ENCODE results near the gene SLF2.

The SLF2 gene

GRCh38 chr10:100901051-100901450, 11.7 kb upstream of the SLF2 start:
- DNase-seq (ENCODE audit: low read depth, low spot score): no peak

GRCh38 chr10:100902622-100903021, 10.1 kb upstream of the SLF2 start:
- DNase-seq (ENCODE audit: low read depth, low spot score): no peak

DNA sequence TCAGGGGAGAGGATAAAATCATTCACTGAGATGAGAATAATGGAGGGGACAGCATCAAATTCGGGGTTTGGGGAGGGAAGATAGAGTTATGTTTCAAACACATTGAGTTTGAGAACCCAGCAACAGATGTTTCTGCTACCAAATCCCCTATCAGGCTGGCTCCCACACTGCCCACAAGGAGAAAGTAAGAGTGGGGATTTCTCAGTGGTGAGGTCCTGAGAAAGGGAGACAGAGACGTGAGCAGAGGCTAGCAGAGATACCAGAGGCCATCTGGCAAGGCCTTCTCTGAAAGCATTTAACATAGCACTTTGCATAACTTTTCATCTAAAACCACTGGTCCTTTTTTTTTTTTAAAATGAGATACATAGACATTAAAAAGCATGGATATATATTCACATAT, 7.8 kb upstream of the SLF2 start:
- no peak for DNase-seq (ENCODE audit: low read depth, low spot score)

DNA sequence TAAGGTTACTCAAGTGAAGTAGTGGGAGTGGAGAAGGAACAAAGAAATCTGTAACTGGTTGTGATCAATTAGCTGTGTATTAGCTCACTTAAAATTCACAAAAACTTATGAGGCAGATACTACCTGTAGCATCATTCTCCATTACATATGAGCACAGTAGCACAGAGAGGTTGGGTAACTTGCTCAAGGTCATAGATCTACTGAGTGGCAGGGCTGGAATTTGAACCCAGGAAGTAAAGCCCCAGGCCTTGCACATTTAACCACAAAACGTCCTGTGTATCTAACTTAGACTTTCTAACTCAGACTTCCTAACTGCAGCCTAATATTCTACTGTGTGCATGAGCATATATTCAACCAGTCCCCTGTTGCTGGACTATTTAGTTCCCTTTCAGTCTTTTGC, 5.6 kb upstream of the SLF2 start:
- no peak for DNase-seq (ENCODE audit: low read depth, low spot score)

GRCh38 chr10:100907773-100908363, 4.9 kb upstream of the SLF2 start:
- no peak for DNase-seq (ENCODE audit: low read depth, low spot score)

GRCh38 chr10:100908378-100908777, 4.4 kb upstream of the SLF2 start:
- DNase-seq (ENCODE audit: low read depth, low spot score): no peak

GRCh38 chr10:100909501-100910263, 3.1 kb upstream of the SLF2 start:
- DNase-seq (ENCODE audit: low read depth, low spot score): peak; percentile 16

DNA sequence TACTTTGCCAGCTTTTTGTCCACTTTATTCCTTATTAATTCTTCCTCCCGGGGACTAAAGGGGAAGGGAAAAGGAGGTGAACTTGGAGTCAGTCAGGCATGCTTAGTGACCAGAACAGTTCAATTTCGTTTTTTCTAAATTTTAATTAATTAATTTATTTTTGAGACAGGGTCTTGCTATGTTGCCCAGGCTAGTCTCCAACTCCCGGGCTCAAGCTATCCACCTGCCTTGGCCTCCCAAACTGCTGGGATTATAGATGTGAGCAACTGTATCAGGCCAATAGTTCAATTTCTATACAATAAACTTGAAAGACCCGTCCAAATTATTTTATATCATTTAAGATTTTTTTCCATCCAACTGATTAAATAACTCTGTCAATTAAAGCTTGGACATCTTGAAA, 1.3 kb upstream of the SLF2 start:
- no peak for DNase-seq (ENCODE audit: low read depth, low spot score)

DNA sequence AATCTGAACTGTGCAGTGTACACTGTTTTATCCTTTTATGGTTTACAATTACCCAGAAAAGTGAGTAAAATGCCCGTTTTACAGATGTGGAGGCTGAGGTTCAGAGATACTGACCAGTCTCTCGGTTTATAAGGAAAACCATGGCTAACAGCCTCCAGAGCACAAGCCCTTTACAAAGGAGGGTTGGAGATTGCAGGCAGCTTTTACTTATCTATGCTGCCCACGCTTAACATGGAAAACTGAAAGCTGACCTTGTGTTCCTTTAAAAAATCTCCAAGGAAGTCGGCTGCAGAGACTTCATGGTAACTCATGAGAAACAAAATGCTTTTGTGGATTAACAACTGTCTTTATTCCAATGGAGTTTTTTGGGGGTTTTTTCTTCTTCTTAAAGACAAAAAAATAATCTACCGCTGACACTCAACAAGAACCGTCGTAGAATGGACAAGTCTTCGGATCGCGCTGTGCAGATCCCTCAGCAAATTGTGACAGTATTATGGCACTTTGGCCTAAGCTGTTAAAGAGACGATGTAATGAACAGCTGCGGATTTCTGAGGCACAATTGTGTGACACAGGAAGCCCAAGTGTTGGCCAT, 654 bp upstream of the SLF2 start:
- DNase-seq (ENCODE audit: low read depth, low spot score): peak; percentile 25

- no peak for DNase-seq (ENCODE audit: low read depth, low spot score)
Measured at GRCh38 chr10:100913470-100913865, 705 bp downstream of the SLF2 start.

GRCh38 chr10:100917071-100917470, 4.3 kb downstream of the SLF2 start:
- DNase-seq (ENCODE audit: low read depth, low spot score): no peak

DNA sequence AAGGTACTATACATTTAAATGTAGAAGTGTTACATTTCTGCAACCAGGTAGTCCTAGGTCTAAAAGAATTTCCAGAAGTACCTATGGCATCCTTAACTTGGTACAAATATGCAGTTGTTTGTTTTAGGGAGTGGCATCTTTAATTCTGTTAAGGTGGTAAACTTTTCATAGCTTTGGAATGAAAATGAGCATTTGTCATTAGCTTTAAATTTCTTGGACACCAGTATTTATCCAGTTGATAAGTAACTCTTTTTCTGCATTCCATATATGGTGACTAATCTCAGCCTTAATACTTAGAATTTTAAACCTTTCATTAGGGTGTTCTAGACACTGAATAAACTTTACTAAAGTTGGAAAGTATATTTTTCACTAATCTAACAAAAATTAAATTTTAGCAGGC, 10.8 kb downstream of the SLF2 start:
- DNase-seq (ENCODE audit: low read depth, low spot score): peak; percentile 23

- no peak for DNase-seq (ENCODE audit: low read depth, low spot score)
Measured at GRCh38 chr10:100927266-100927665, 14.5 kb downstream of the SLF2 start.

GRCh38 chr10:100928039-100928438, 15.3 kb downstream of the SLF2 start:
- no peak for DNase-seq (ENCODE audit: low read depth, low spot score)

DNA sequence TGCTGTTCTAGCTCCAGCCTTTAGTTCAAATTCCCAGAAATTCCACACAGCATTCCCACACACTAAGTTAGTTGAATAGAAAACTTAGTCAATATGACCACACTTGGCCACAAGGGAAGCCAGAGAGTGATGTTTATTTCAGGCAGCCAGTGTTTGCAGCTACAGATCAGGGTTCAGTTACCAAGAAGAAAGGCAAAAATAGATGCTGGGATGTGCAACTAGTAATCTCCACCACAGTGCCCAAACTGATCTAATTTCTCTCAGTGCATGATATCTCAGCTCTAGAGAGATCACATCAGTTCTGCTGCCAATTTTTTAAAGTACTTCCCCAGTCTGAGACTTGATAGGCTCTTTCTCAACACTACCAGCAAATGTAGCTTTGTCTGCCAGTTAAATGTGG, 17.6 kb downstream of the SLF2 start:
- peak; percentile 42 for DNase-seq (ENCODE audit: low read depth, low spot score)

- DNase-seq (ENCODE audit: low read depth, low spot score): no peak
Measured at GRCh38 chr10:100934084-100934659, 21.4 kb downstream of the SLF2 start.

GRCh38 chr10:100939763-100940344, 27.1 kb downstream of the SLF2 start:
- DNase-seq (ENCODE audit: low read depth, low spot score): no peak

DNA sequence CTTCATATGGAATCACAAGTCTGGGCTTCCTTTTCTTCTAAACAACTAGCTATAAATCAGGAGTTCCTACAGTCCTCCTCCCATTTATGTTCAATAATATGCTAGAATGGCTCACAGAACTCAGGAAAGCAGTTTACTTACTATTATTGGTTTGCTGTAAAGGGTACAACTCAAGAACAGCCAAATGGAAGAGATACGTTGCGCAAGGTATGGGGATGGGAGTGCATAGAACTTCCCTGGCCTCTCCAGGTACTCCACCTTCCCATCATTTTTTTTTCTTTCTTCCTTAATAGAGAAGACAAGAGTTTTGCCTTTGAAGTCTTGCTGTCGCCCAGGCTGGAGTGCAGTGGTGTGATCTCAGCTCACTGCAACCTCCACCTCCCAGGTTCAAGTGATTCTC, 29.5 kb downstream of the SLF2 start:
- DNase-seq (ENCODE audit: low read depth, low spot score): no peak

GRCh38 chr10:100943508-100943907, 30.7 kb downstream of the SLF2 start:
- no peak for DNase-seq (ENCODE audit: low read depth, low spot score)

DNA sequence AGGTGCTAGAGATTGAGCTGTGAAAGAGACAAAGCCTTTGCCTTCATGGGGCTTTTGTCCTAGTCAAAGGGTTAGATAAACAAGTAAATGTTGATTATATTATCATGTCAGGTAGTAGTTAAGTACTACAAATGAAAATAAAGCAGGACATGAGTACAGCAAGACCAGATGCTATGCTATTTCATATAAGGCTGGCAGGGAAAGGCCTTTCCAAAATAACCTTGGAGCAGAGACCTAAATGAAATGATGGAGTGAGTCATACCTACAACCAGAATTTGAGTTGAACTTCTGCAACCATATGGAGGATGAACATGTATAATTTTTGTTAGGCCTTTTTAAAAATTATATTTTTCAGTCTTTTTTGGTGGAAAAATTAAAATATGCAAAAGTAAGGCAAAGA, 33.0 kb downstream of the SLF2 start:
- DNase-seq (ENCODE audit: low read depth, low spot score): no peak

DNA sequence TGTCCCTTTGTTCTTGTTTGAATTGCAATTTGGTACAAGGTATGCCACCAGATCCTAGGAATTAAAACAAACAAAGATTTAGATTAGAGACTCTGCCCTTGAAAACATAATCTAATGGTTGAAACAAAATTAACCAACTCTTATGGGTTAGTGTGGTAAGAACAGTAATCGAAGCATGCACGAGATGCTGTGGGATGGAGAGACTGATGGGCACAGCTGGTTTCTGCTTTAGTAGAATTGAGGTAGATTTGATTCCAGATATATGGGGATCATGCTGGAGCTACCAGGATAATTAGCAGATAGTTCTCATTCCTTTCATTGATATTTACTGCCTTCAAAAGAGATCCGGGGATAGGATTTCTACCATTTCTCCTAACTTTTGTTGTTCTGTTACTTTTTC, 36.2 kb downstream of the SLF2 start:
- no peak for DNase-seq (ENCODE audit: low read depth, low spot score)

DNA sequence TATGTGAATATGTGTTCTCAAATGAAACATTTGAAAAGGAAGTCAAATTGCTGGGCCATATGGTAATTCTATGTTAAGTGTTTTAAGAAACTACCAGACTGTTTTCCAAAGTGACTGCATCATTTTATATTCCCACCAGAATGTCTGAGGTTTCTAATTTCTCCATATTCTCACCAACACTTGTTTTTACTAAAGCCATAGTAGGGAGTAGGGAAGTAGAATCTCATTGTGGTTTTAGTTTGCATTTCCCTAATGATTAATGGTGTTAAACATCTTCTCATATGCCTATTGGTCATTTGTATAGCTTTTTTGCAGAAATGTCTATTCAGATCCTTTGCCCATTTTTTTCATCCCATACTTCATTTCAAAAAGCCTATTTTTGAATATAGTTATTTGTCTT, 47.5 kb downstream of the SLF2 start:
- DNase-seq (ENCODE audit: low read depth, low spot score): no peak

Measured in astrocyte of the hippocampus (primary cell).